ENCODE measurements around the gene QKI. TPM values are rescaled to one million over a fixed set of nuclear protein-coding genes. Genes with fewer than 3 reads are reported as not detected.

The QKI gene
- polyA plus RNA-seq, 1 donor (not counting 4 experiments of a cell fraction or from before 2014, with no cell fraction given), result 53.3 TPM

DNA sequence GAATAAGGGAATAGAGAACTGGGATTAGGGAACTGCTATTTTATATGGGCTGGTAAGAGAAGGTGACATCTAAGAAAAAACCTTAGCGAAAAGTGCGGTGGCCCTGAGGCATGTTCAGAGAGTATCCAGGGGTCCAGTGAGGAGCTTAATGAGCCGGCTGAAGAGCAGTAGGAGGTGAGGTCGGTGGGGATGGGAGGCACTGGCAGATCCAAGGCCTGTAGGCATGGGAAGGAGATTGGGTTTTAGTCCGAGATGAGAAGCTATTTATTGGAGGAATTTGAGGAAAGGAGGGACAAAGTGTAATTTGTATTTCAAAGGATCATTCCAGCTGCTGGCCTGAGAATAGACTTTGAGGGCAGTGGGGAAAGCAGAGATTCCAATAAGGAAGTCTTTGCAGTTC is 123.8 kb downstream of the QKI start:
- Histone ChIP-seq H3K27ac (ENCODE audit: control insufficient read depth, insufficient read depth, low read length) (no peak overlapping the region), H3K79me2 (ENCODE audit: control insufficient read depth, insufficient read depth, low read length) (peaks cover 58% of the 10 kb centered on the region), H3K9me1 (ENCODE audit: control insufficient read depth, extremely low read depth, insufficient read depth, low read length) (no peaks in the 10 kb centered on the region), H3K4me2 (ENCODE audit: control insufficient read depth, extremely low read depth, insufficient read depth, low read depth, low read length) (no peak overlapping the region), H3K9ac (ENCODE audit: control insufficient read depth, extremely low read depth, insufficient read depth, low read length) (no peak overlapping the region), H3K4me3 (ENCODE audit: control insufficient read depth in 2 of 3, extremely low read depth in 1 of 3, insufficient read depth in 2 of 3, low read depth in 1 of 3, low read length in 3 of 3) (no peak overlapping the region), H3K36me3 (ENCODE audit: control insufficient read depth in 2 of 2, extremely low read depth in 1 of 2, insufficient read depth in 2 of 2, low read length in 2 of 2) (peaks cover 0 to 1% of the 10 kb centered on the region in 2 experiments), H3K4me1 (ENCODE audit: control insufficient read depth, extremely low read depth, insufficient read depth, low read length) (no peaks in the 10 kb centered on the region), H4K20me1 (ENCODE audit: control insufficient read depth, extremely low read depth, insufficient read depth, low read length) (peaks cover 7% of the 10 kb centered on the region), H3K27me3 (ENCODE audit: control insufficient read depth, extremely low read depth, insufficient read depth, low read length) (no peaks in the 10 kb centered on the region), H3K9me3 (ENCODE audit: control insufficient read depth, low read depth, low read length) (no peaks in the 10 kb centered on the region), H2AFZ (ENCODE audit: control insufficient read depth, low read length) (no peak overlapping the region)
- TF ChIP-seq, protein P1, sequence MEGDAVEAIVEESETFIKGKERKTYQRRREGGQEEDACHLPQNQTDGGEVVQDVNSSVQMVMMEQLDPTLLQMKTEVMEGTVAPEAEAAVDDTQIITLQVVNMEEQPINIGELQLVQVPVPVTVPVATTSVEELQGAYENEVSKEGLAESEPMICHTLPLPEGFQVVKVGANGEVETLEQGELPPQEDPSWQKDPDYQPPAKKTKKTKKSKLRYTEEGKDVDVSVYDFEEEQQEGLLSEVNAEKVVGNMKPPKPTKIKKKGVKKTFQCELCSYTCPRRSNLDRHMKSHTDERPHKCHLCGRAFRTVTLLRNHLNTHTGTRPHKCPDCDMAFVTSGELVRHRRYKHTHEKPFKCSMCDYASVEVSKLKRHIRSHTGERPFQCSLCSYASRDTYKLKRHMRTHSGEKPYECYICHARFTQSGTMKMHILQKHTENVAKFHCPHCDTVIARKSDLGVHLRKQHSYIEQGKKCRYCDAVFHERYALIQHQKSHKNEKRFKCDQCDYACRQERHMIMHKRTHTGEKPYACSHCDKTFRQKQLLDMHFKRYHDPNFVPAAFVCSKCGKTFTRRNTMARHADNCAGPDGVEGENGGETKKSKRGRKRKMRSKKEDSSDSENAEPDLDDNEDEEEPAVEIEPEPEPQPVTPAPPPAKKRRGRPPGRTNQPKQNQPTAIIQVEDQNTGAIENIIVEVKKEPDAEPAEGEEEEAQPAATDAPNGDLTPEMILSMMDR (optimal IDR thresholded peaks at IDR 0.05 in 1 of 3, IDR thresholded peaks at IDR 0.05 in 1 of 3, conservative IDR thresholded peaks at IDR 0.05 in 1 of 3; ENCODE audit: extremely low read depth in 1 of 3, insufficient read depth in 2 of 3, low read length in 3 of 3), result no peak
- TF ChIP-seq EZH2 (IDR thresholded peaks at IDR 0.05; ENCODE audit: low read length), result no peak
- DNase-seq (ENCODE audit: low read depth, low spot score), result no peak
- dilution Hi-C loops (cut with MboI; ENCODE audit: extremely low pct_ligation_motif_present, low sequenced_read_pairs), result no loop called here
- FAIRE-seq, result no peak

DNA sequence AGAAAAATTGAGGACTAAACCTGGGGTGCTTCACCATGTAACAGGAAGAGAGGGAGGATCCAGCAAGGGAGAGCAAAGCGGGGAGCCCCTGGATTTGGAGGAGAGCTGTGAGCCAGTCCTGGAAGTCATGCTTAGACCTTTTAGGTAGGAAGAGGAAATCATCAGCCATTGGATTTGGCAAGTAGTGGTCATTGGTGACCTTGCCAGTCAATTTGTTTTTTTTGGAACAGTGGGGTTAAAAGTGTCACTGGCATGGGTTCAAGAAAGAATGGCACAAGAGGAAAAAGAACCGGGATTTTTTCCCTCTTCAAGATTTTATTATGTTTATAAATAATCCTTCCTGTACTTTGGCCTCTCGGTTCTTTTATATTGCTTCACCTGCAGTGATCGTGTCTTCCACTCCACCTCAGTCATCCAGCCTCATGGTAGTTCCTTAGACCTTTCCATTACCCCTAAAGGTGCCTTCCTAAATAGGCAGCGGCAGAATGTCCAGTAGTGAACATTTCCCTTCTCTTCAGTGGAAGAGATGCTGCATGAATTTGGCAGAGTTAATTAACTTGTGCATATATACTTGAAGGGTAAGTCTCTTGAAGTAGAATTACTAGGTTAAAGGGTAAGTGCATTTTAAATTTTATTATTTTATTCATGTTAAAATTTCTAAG is 124.7 kb downstream of the QKI start:
- H3K9me3 ChIP-seq (ENCODE audit: control insufficient read depth, low read depth, low read length), result no peaks in the 10 kb centered on the region
- no peaks in the 10 kb centered on the region for H3K27me3 ChIP-seq (ENCODE audit: control insufficient read depth, extremely low read depth, insufficient read depth, low read length)
- no peak overlapping the region for H3K4me2 ChIP-seq (ENCODE audit: control insufficient read depth, extremely low read depth, insufficient read depth, low read depth, low read length)
- no peaks in the 10 kb centered on the region for H3K4me1 ChIP-seq (ENCODE audit: control insufficient read depth, extremely low read depth, insufficient read depth, low read length)
- no peak for FAIRE-seq
- H3K27ac ChIP-seq (ENCODE audit: control insufficient read depth, insufficient read depth, low read length), result no peak overlapping the region
- H3K4me3 ChIP-seq (ENCODE audit: control insufficient read depth in 2 of 3, extremely low read depth in 1 of 3, insufficient read depth in 2 of 3, low read depth in 1 of 3, low read length in 3 of 3), result no peak overlapping the region
- H3K36me3 ChIP-seq (ENCODE audit: control insufficient read depth in 2 of 2, extremely low read depth in 1 of 2, insufficient read depth in 2 of 2, low read length in 2 of 2), result peaks cover 0 to 1% of the 10 kb centered on the region in 2 experiments
- H3K9me1 ChIP-seq (ENCODE audit: control insufficient read depth, extremely low read depth, insufficient read depth, low read length), result no peaks in the 10 kb centered on the region
- H2AFZ ChIP-seq (ENCODE audit: control insufficient read depth, low read length), result no peak overlapping the region
- TF ChIP-seq, protein P1 (optimal IDR thresholded peaks at IDR 0.05 in 1 of 3, IDR thresholded peaks at IDR 0.05 in 1 of 3, conservative IDR thresholded peaks at IDR 0.05 in 1 of 3; ENCODE audit: extremely low read depth in 1 of 3, insufficient read depth in 2 of 3, low read length in 3 of 3), result no peak
- no peak for TF ChIP-seq EZH2 (IDR thresholded peaks at IDR 0.05; ENCODE audit: low read length)
- peaks cover 6% of the 10 kb centered on the region for H4K20me1 ChIP-seq (ENCODE audit: control insufficient read depth, extremely low read depth, insufficient read depth, low read length)
- dilution Hi-C loops (cut with MboI; ENCODE audit: extremely low pct_ligation_motif_present, low sequenced_read_pairs), result no loop called here
- DNase-seq (ENCODE audit: low read depth, low spot score), result no peak
- H3K9ac ChIP-seq (ENCODE audit: control insufficient read depth, extremely low read depth, insufficient read depth, low read length), result no peak overlapping the region
- peaks cover 58% of the 10 kb centered on the region for H3K79me2 ChIP-seq (ENCODE audit: control insufficient read depth, insufficient read depth, low read length)

All from keratinocyte (primary cell).